KOPT-K1 (cell line): ENCODE data around the gene SPRYD3.
A peak's percentile ranks its signal among the peaks of the same experiment; 100 is the strongest.
"Not testable (repeated sequence)": the region's sequence is repeated elsewhere in the genome, so short reads cannot be mapped to it uniquely, and the experiment has no call there.

ENCODE experiments used
- H3K27ac ChIP-seq: fragments of 200-600 bp; sonication (generic); 2 replicates; pipeline ENCODE4 v1.5.1; 2016; ENCODE audit warnings: antibody characterized with exemption, mild to moderate bottlenecking, low read depth, low read length; ENCODE audit not compliant: poor library complexity, severe bottlenecking
- H3K36me3 ChIP-seq: fragments of 200-600 bp; sonication (generic); 2 replicates; pipeline ENCODE4 v1.5.1; 2017; ENCODE audit warnings: antibody characterized with exemption, mild to moderate bottlenecking, low read length, moderate library complexity; ENCODE audit not compliant: insufficient read depth
- H3K9me3 ChIP-seq: fragments of 200-600 bp; sonication (generic); 2 replicates; pipeline ENCODE4 v1.5.1; 2017; ENCODE audit warnings: antibody characterized with exemption, low read length, mild to moderate bottlenecking; ENCODE audit not compliant: insufficient read depth, poor library complexity, severe bottlenecking

Gene SPRYD3

GRCh38 chr12:53096759-53097158 lies 17.6 kb upstream of the SPRYD3 start:
- Histone ChIP-seq H3K27ac (no peak overlapping the region), H3K9me3 (no peaks in the 10 kb centered on the region), H3K36me3 (no peaks in the 10 kb centered on the region)

GRCh38 chr12:53096089-53096741 lies 17.0 kb upstream of the SPRYD3 start:
- Histone ChIP-seq H3K9me3 (no peaks in the 10 kb centered on the region), H3K36me3 (no peaks in the 10 kb centered on the region), H3K27ac (no peak overlapping the region)

GRCh38 chr12:53095596-53095895 lies 16.4 kb upstream of the SPRYD3 start:
- H3K36me3 ChIP-seq, H3K27ac ChIP-seq, H3K9me3 ChIP-seq: not testable (repeated sequence)

- H3K27ac ChIP-seq, H3K9me3 ChIP-seq: not testable (repeated sequence)
Measured at GRCh38 chr12:53094796-53095595, 15.8 kb upstream of the SPRYD3 start.

DNA sequence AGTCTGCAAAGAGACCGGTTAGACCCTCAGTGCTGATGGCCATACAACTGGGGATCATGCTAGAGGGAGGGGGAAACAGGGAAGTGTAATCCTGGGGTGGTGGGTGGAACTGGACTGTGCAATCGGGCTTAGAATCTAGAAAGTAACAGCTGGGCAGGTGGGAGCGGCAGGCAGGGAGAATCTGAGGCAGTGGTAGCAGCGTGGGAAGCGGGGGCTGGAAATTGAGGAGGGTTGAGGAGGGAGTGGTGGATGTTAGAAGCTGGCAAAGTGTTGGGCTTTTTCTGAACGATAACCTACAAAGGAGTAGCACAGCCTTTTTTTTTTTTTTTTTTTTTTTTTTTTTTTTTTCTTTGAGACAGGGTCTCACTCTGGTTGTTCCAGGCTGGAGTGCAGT lies 15.2 kb upstream of the SPRYD3 start:
- Histone ChIP-seq H3K9me3 (no peaks in the 10 kb centered on the region), H3K27ac (no peak overlapping the region), H3K36me3 (no peaks in the 10 kb centered on the region)

More at GRCh38 chr12:53094796-53095595, 15.8 kb upstream of the SPRYD3 start:
- not testable (repeated sequence) for H3K36me3 ChIP-seq

- no peak overlapping the region for H3K27ac ChIP-seq
- H3K9me3 ChIP-seq: no peaks in the 10 kb centered on the region
- H3K36me3 ChIP-seq: no peaks in the 10 kb centered on the region
Measured at GRCh38 chr12:53093777-53094393, 14.7 kb upstream of the SPRYD3 start.

GRCh38 chr12:53091756-53092155 lies 12.6 kb upstream of the SPRYD3 start:
- H3K36me3 ChIP-seq: no peaks in the 10 kb centered on the region
- no peaks in the 10 kb centered on the region for H3K9me3 ChIP-seq
- H3K27ac ChIP-seq: no peak overlapping the region

- Histone ChIP-seq H3K36me3 (no peaks in the 10 kb centered on the region), H3K9me3 (no peaks in the 10 kb centered on the region), H3K27ac (no peak overlapping the region)
Measured at GRCh38 chr12:53090554-53090953, 11.4 kb upstream of the SPRYD3 start.

- Histone ChIP-seq H3K9me3 (no peaks in the 10 kb centered on the region), H3K36me3 (no peaks in the 10 kb centered on the region), H3K27ac (no peak overlapping the region)
Measured at GRCh38 chr12:53090105-53090504, 10.9 kb upstream of the SPRYD3 start.

DNA sequence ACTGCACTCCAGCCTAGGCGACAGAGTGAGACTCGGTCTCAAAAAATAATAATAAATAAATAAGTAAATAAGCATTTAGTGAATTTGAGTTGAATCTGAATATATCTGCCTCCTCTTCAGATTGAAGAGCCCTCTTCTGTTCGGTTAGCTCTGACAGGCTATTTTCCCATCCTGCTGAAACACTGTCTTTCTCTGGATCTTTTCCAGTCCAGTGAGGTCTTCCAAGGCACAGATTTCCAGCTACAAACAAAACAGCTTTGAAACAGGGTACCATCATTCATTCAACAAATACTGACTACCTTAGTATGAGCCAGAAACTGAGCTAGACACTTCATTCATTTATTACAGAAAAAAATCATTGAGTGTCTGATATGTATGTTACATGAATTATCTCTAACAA lies 7.2 kb upstream of the SPRYD3 start:
- H3K9me3 ChIP-seq: peaks cover 6% of the 10 kb centered on the region
- no peak overlapping the region for H3K27ac ChIP-seq
- H3K36me3 ChIP-seq: no peaks in the 10 kb centered on the region

GRCh38 chr12:53082637-53083175 lies 3.5 kb upstream of the SPRYD3 start:
- no peaks in the 10 kb centered on the region for H3K36me3 ChIP-seq
- H3K9me3 ChIP-seq: peaks cover 6% of the 10 kb centered on the region
- no peak overlapping the region for H3K27ac ChIP-seq

- H3K9me3 ChIP-seq: no peaks in the 10 kb centered on the region
- H3K36me3 ChIP-seq: peaks cover 13% of the 10 kb centered on the region; the same call in 1 of the 2 replicates
- peak overlapping the region; percentile 88 for H3K27ac ChIP-seq
Measured at GRCh38 chr12:53078425-53079225, 565 bp downstream of the SPRYD3 start.

- Histone ChIP-seq H3K36me3 (peaks cover 21% of the 10 kb centered on the region; the same call in 1 of the 2 replicates), H3K9me3 (no peaks in the 10 kb centered on the region), H3K27ac (no peak overlapping the region)
Measured at GRCh38 chr12:53077030-53077429, 2.2 kb downstream of the SPRYD3 start.

DNA sequence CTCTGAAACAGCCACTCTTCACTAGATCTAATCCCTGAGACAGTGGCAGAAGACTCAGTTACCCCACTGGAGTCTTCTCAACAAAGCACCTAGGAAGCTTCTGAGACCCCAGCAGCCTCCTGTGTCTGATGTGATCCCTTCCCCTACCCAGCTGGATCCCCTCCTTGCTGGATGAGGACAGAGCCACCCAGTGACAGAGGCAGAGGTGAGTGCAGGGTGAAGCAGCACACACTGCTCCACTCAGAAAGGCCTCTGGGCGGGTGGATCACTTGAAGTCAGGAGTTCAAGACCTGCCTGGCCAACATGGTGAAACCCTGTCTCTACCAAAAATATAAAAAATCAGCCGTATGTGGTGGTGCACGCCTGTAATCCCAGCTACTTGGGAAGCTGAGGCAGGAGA lies 2.7 kb downstream of the SPRYD3 start:
- no peak overlapping the region for H3K27ac ChIP-seq
- H3K9me3 ChIP-seq: no peaks in the 10 kb centered on the region
- peaks cover 21% of the 10 kb centered on the region; the same call in 1 of the 2 replicates for H3K36me3 ChIP-seq

- Histone ChIP-seq H3K9me3 (no peaks in the 10 kb centered on the region), H3K36me3 (peaks cover 21% of the 10 kb centered on the region; the same call in 1 of the 2 replicates), H3K27ac (no peak overlapping the region)
Measured at GRCh38 chr12:53074999-53075370, 4.2 kb downstream of the SPRYD3 start.
